Caco-2 (cell line): ENCODE results near the gene DENND2D. TPM values are rescaled to one million over a fixed set of nuclear protein-coding genes. Genes with fewer than 3 reads are reported as not detected.
"Not testable (repeated sequence)": the region's sequence is repeated elsewhere in the genome, so short reads cannot be mapped to it uniquely, and the experiment has no call there.

Source experiments
- BruUV-seq: library from RNA; stranded (reverse); fragments of 400-500 nt; replicated peaks from 2 replicates; lab custom pipeline; 2021; lab: Mats Ljungman, UMichigan
- CTCF ChIA-PET: fragments of 300-600 bp; sonication (Branson Sonifier 250); formaldehyde crosslinking; loops from one replicate; lab custom pipeline; 2022; ENCODE audit warnings: antibody characterized with exemption; lab: Charles Lee
- POLR2A ChIA-PET: fragments of 300-600 bp; sonication (Branson Sonifier 250); formaldehyde crosslinking; loops from one replicate; lab custom pipeline; 2022; ENCODE audit warnings: antibody characterized with exemption; lab: Charles Lee
- DNase-seq, 2 experiments: peaks; one replicate each; pipeline versions ENCODE4 v3.0.0 to v3.0.0-alpha.2; 2020 to 2022
- H3K27me3 ChIP-seq: replicated peaks from 2 replicates; pipeline ENCODE4 v1.6.0; 2011; ENCODE audit warnings: low read length; ENCODE audit not compliant: control insufficient read depth, insufficient read depth
- H3K36me3 ChIP-seq: 2 replicates; pipeline ENCODE4 v1.5.1; 2011; ENCODE audit warnings: low read length; ENCODE audit not compliant: control insufficient read depth, insufficient read depth
- H3K4me1 ChIP-seq: fragments of 250-450 bp; sonication (Bioruptor Pico); 2 replicates; pipeline ENCODE4 v1.5.1; 2020; ENCODE audit warnings: mild to moderate bottlenecking
- H3K4me3 ChIP-seq: 2 replicates; pipeline ENCODE4 v1.5.1; 2011; ENCODE audit warnings: low read depth, mild to moderate bottlenecking, control low read depth, low read length
- H3K9me3 ChIP-seq: fragments of 250-450 bp; sonication (Bioruptor Pico); 2 replicates; pipeline ENCODE4 v1.5.1; 2020; ENCODE audit warnings: mild to moderate bottlenecking, moderate library complexity
- H3K27ac Mint-ChIP-seq: one replicate; pipeline ENCODE4 v1.8.0; 2022; ENCODE audit warnings: mixed read lengths; ENCODE audit not compliant: unreplicated experiment
- H3K27me3 Mint-ChIP-seq: one replicate; pipeline ENCODE4 v1.8.0; 2022; ENCODE audit warnings: mixed read lengths; ENCODE audit not compliant: insufficient read depth, unreplicated experiment
- H3K36me3 Mint-ChIP-seq: one replicate; pipeline ENCODE4 v1.8.0; 2022; ENCODE audit warnings: mild to moderate bottlenecking, mixed read lengths; ENCODE audit not compliant: insufficient read depth, unreplicated experiment
- H3K4me1 Mint-ChIP-seq: one replicate; pipeline ENCODE4 v1.8.0; 2022; ENCODE audit warnings: low read depth, mixed read lengths; ENCODE audit not compliant: unreplicated experiment
- H3K4me3 Mint-ChIP-seq: one replicate; pipeline ENCODE4 v1.8.0; 2022; ENCODE audit warnings: mild to moderate bottlenecking, moderate library complexity, mixed read lengths; ENCODE audit not compliant: unreplicated experiment
- H3K9me3 Mint-ChIP-seq: one replicate; pipeline ENCODE4 v1.8.0; 2022; ENCODE audit warnings: mixed read lengths; ENCODE audit not compliant: unreplicated experiment
- intact Hi-C: fragments of 100-400 bp; cut with micrococcal nuclease; formaldehyde crosslinking; loops from one replicate; pipeline ENCODE4 v1.10.0; 2022; ENCODE audit not compliant: unreplicated experiment
- total RNA-seq: library from RNA; stranded (reverse); gene quantifications from 2 replicates; pipeline ENCODE4 v1.2.3, GENCODE V29; 2022
- TF ChIP-seq, protein P1 (sequence below), 2 experiments: fragments of 200-600 bp in 1 of 2; IDR thresholded peaks; 1 replicate in 1 of 2; 2 replicates in 1 of 2; pipeline versions ENCODE4 v1.5.1 to v1.8.0; 2011 to 2022; ENCODE audit warnings: antibody characterized with exemption in 1 of 2, control low read depth in 1 of 2, inconsistent platforms in 1 of 2, low read depth in 1 of 2, low read length in 1 of 2, mild to moderate bottlenecking in 1 of 2, moderate library complexity in 1 of 2; ENCODE audit not compliant: insufficient read depth in 1 of 2, severe bottlenecking in 1 of 2, unreplicated experiment in 1 of 2

The DENND2D gene
- total RNA-seq, 1 experiment from 2014 or later: 20.4 TPM

- H3K9me3 ChIP-seq: no peaks in the 10 kb centered on the region
- Mint-ChIP-seq H3K9me3 (no peaks in the 10 kb centered on the region), H3K27me3 (no peaks in the 10 kb centered on the region), H3K27ac (peak overlapping the region; percentile 63), H3K36me3 (no peaks in the 10 kb centered on the region), H3K4me1 (peaks cover 44% of the 10 kb centered on the region), H3K4me3 (no peak overlapping the region)
- TF ChIP-seq, protein P1, sequence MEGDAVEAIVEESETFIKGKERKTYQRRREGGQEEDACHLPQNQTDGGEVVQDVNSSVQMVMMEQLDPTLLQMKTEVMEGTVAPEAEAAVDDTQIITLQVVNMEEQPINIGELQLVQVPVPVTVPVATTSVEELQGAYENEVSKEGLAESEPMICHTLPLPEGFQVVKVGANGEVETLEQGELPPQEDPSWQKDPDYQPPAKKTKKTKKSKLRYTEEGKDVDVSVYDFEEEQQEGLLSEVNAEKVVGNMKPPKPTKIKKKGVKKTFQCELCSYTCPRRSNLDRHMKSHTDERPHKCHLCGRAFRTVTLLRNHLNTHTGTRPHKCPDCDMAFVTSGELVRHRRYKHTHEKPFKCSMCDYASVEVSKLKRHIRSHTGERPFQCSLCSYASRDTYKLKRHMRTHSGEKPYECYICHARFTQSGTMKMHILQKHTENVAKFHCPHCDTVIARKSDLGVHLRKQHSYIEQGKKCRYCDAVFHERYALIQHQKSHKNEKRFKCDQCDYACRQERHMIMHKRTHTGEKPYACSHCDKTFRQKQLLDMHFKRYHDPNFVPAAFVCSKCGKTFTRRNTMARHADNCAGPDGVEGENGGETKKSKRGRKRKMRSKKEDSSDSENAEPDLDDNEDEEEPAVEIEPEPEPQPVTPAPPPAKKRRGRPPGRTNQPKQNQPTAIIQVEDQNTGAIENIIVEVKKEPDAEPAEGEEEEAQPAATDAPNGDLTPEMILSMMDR (IDR thresholded peaks at IDR 0.05; ENCODE audit: insufficient read depth in 1 of 2, low read depth in 1 of 2, low read length in 1 of 2, severe bottlenecking in 1 of 2, unreplicated experiment in 1 of 2): no peak
- peaks cover 24% of the 10 kb centered on the region for H3K4me1 ChIP-seq
- no peaks in the 10 kb centered on the region for H3K27me3 ChIP-seq
- CTCF ChIA-PET: no interaction called here
- POLR2A ChIA-PET: no interaction called here
- intact Hi-C loops: no loop called here
- no peak overlapping the region for H3K4me3 ChIP-seq
- no peak for DNase-seq
- BruUV-seq: no TSS peak
- H3K36me3 ChIP-seq: no peaks in the 10 kb centered on the region
Observed at GRCh38 chr1:111216751-111217150, 16.3 kb upstream of the DENND2D start.

GRCh38 chr1:111215285-111215684 lies 14.8 kb upstream of the DENND2D start:
- H3K4me1 ChIP-seq: peaks cover 24% of the 10 kb centered on the region
- H3K9me3 ChIP-seq, intact Hi-C loops, H3K27me3 ChIP-seq, H3K36me3 ChIP-seq, H3K9me3 Mint-ChIP-seq, H3K4me3 ChIP-seq, BruUV-seq, H3K36me3 Mint-ChIP-seq, DNase-seq, H3K27me3 Mint-ChIP-seq: not testable (repeated sequence)
- CTCF ChIA-PET: interaction anchor here (0.6 to 1.3 kb wide), 2 partner anchors 11 to 22 kb away, joined by 7 read pairs; no protein-coding TSS in a partner anchor
- H3K4me3 Mint-ChIP-seq: peak overlapping the region; percentile 25
- POLR2A ChIA-PET: interaction anchor here (0.6 kb wide), 1 partner anchor 1604 kb away, joined by 11 read pairs; no protein-coding TSS in a partner anchor
- H3K27ac Mint-ChIP-seq: peak overlapping the region; percentile 49
- peaks cover 39% of the 10 kb centered on the region for H3K4me1 Mint-ChIP-seq

- peaks cover 39% of the 10 kb centered on the region for H3K4me1 Mint-ChIP-seq
- ChIA-PET POLR2A (interaction anchor here (0.6 kb wide), 1 partner anchor 1605 kb away, joined by 11 read pairs; no protein-coding TSS in a partner anchor), CTCF (interaction anchor here (0.6 to 1.3 kb wide), 2 partner anchors 11 to 22 kb away, joined by 7 read pairs; no protein-coding TSS in a partner anchor)
- H3K27me3 Mint-ChIP-seq: no peaks in the 10 kb centered on the region
- no peaks in the 10 kb centered on the region for H3K9me3 Mint-ChIP-seq
- H3K4me3 Mint-ChIP-seq: peak overlapping the region; percentile 21
- H3K4me3 ChIP-seq: no peak overlapping the region
- TF ChIP-seq, protein P1 (IDR thresholded peaks at IDR 0.05; ENCODE audit: insufficient read depth in 1 of 2, low read depth in 1 of 2, low read length in 1 of 2, severe bottlenecking in 1 of 2, unreplicated experiment in 1 of 2): no peak
- H3K27ac Mint-ChIP-seq: peak overlapping the region; percentile 49
- H3K27me3 ChIP-seq: no peaks in the 10 kb centered on the region
- H3K4me1 ChIP-seq: peaks cover 24% of the 10 kb centered on the region
- H3K36me3 Mint-ChIP-seq: no peaks in the 10 kb centered on the region
- no TSS peak for BruUV-seq
- no peaks in the 10 kb centered on the region for H3K9me3 ChIP-seq
- intact Hi-C loops: no loop called here
- no peak for DNase-seq
- H3K36me3 ChIP-seq: no peaks in the 10 kb centered on the region
Observed at GRCh38 chr1:111214884-111215283, 14.4 kb upstream of the DENND2D start.
